ENCODE results near the gene COA3.

DNA sequence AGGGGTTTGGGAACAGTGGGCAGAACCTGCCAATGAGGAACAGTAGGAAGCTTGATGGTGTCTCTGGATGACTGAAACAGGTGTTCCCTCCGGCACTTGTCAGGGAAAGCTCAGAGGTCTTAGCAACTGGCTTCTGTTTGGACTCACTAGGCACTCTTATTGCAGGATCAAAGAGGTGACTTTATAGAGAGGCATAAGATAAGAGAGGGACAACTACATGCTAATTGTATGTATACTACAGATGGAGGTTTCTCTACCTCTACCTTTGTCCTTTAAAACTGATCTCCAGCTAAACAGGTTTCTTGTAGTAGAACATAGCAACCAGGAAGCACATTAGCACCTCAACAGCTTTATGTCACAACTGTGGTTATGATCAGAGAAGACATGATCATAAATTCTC is 7.7 kb upstream of the COA3 start:
- no peak for TF ChIP-seq POLR2A (IDR thresholded peaks at IDR 0.05)
- TF ChIP-seq, protein P1, sequence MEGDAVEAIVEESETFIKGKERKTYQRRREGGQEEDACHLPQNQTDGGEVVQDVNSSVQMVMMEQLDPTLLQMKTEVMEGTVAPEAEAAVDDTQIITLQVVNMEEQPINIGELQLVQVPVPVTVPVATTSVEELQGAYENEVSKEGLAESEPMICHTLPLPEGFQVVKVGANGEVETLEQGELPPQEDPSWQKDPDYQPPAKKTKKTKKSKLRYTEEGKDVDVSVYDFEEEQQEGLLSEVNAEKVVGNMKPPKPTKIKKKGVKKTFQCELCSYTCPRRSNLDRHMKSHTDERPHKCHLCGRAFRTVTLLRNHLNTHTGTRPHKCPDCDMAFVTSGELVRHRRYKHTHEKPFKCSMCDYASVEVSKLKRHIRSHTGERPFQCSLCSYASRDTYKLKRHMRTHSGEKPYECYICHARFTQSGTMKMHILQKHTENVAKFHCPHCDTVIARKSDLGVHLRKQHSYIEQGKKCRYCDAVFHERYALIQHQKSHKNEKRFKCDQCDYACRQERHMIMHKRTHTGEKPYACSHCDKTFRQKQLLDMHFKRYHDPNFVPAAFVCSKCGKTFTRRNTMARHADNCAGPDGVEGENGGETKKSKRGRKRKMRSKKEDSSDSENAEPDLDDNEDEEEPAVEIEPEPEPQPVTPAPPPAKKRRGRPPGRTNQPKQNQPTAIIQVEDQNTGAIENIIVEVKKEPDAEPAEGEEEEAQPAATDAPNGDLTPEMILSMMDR (IDR thresholded peaks at IDR 0.05), result no peak

Data from uterus (tissue), 2 donors.